K562 (cell line): Measurements from ENCODE around the gene WDR86. TPM values are rescaled to one million over a fixed set of nuclear protein-coding genes. Genes with fewer than 3 reads are reported as not detected.

Experiments
- ATAC-seq: fragments of 200-7000 bp; cut with Tn5 transposase; 3 replicates; pipeline ENCODE4 v1.9.1; 2020; ENCODE audit warnings: moderate library complexity
- BruUV-seq: library from RNA; stranded (reverse); fragments of 400-500 nt; replicated peaks from 2 replicates; lab custom pipeline; 2021; lab: Mats Ljungman, UMichigan
- CTCF ChIA-PET: fragments of 300-600 bp; formaldehyde crosslinking; extraction: SDS; loops from one replicate; lab custom pipeline; 2021; ENCODE audit warnings: low intra/inter-chr PET ratio; lab: Yijun Ruan, JAX
- POLR2A ChIA-PET: fragments of 300-600, 350-650 bp; sonication (Branson Sonifier 250); formaldehyde crosslinking; extraction: SDS; loops from one replicate; lab custom pipeline; 2021; ENCODE audit warnings: antibody characterized with exemption, inconsistent platforms; lab: Yijun Ruan, JAX
- DNase-seq, 4 experiments: peaks; one replicate each; pipeline versions ENCODE4 v3.0.0 to v3.0.0-alpha.2; 2011 to 2018; ENCODE audit warnings: low spot score in 3 of 4, mixed read lengths in 3 of 4; ENCODE audit errors: extremely low read depth in 1 of 4
- FAIRE-seq: peaks from 2 replicates; lab custom pipeline; 2011; peaks lifted over from hg19 to GRCh38; lab: Jason Lieb, UNC
- H2AFZ ChIP-seq: 2 replicates; pipeline ENCODE4 v1.6.0; 2011; ENCODE audit warnings: low read depth, low read length, control low read depth, inconsistent platforms
- H3K27ac ChIP-seq: fragments of 200-600 bp; 3 replicates; pipeline ENCODE4 v1.8.0; 2011; ENCODE audit warnings: low read depth, mild to moderate bottlenecking, control low read depth, inconsistent platforms, low read length, moderate library complexity, mixed read lengths; ENCODE audit errors: extremely low read depth
- H3K27me3 ChIP-seq, 2 experiments: fragments of 300-600 bp in 1 of 2; 2 replicates in 1 of 2; 3 replicates in 1 of 2; pipeline versions ENCODE4 v1.6.0 to v1.8.0; 2011; ENCODE audit warnings: inconsistent platforms in 2 of 2, low read length in 2 of 2, mild to moderate bottlenecking in 1 of 2, mixed read lengths in 1 of 2, moderate library complexity in 1 of 2; ENCODE audit not compliant: control insufficient read depth in 2 of 2, insufficient read depth in 2 of 2
- H3K36me3 ChIP-seq: fragments of 300-600 bp; 3 replicates; pipeline ENCODE4 v1.8.0; 2011; ENCODE audit warnings: mild to moderate bottlenecking, low read length, inconsistent platforms; ENCODE audit not compliant: control insufficient read depth, insufficient read depth
- H3K4me1 ChIP-seq, 2 experiments: fragments of 200-600 bp in 1 of 2; replicated peaks in 1 of 2; 2 replicates in 1 of 2; 3 replicates in 1 of 2; pipeline versions ENCODE4 v1.5.1 to v1.8.0; 2011; ENCODE audit warnings: inconsistent platforms in 2 of 2, low read length in 2 of 2, mild to moderate bottlenecking in 1 of 2, mixed read lengths in 1 of 2, moderate library complexity in 1 of 2; ENCODE audit not compliant: control insufficient read depth in 2 of 2, insufficient read depth in 2 of 2
- H3K4me2 ChIP-seq: 2 replicates; pipeline ENCODE4 v1.6.1; 2011; ENCODE audit warnings: low read length, control low read depth, inconsistent platforms, mixed read lengths; ENCODE audit not compliant: insufficient read depth
- H3K4me3 ChIP-seq: fragments of 200-600 bp; sonication (generic), shearing (Covaris generic); 2 replicates; pipeline ENCODE4 v1.5.1; 2016; ENCODE audit warnings: control low read depth, inconsistent platforms
- H3K79me2 ChIP-seq: fragments of 200-600 bp; 3 replicates; pipeline ENCODE4 v1.8.0; 2011; ENCODE audit warnings: low read length, inconsistent platforms; ENCODE audit not compliant: control insufficient read depth, insufficient read depth
- H3K9ac ChIP-seq, 2 experiments: 2 replicates each; pipeline versions ENCODE4 v1.6.0 to v1.6.1; 2011; ENCODE audit warnings: low read depth in 2 of 2, low read length in 2 of 2, control low read depth in 1 of 2, inconsistent platforms in 1 of 2, mild to moderate bottlenecking in 1 of 2, mixed read lengths in 1 of 2; ENCODE audit not compliant: insufficient read depth in 1 of 2
- H3K9me1 ChIP-seq: one replicate; pipeline ENCODE4 v1.6.0; 2011; ENCODE audit warnings: inconsistent platforms, mild to moderate bottlenecking, low read length, moderate library complexity; ENCODE audit not compliant: control insufficient read depth, insufficient read depth
- H3K9me3 ChIP-seq: replicated peaks from 2 replicates; pipeline ENCODE4 v1.5.1; 2011; ENCODE audit warnings: low read depth, low read length, inconsistent platforms; ENCODE audit not compliant: control insufficient read depth, insufficient read depth
- H4K20me1 ChIP-seq: replicated peaks from 2 replicates; pipeline ENCODE4 v1.6.1; 2011; ENCODE audit warnings: low read length, inconsistent platforms, mixed read lengths; ENCODE audit not compliant: control insufficient read depth, insufficient read depth
- BRF1 ChIP-seq: IDR thresholded peaks from 3 replicates; pipeline ENCODE4 v1.6.1; 2011; ENCODE audit warnings: borderline replicate concordance, mild to moderate bottlenecking; ENCODE audit not compliant: insufficient read length; ENCODE audit errors: extremely low read depth
- CREM ChIP-seq: IDR thresholded peaks from 2 replicates; pipeline ENCODE4 v1.6.1; 2014; ENCODE audit warnings: antibody characterized with exemption, low read depth
- HNRNPH1 ChIP-seq: fragments of 200-400 bp; formaldehyde crosslinking; optimal IDR thresholded peaks from 2 replicates; pipeline ENCODE3; 2017; ENCODE audit warnings: low read depth, mild to moderate bottlenecking, low read length, moderate library complexity
- MCM2 ChIP-seq: fragments of 450-650 bp; IDR thresholded peaks from 2 replicates; pipeline ENCODE4 v1.6.1; 2017; ENCODE audit warnings: low read depth, mild to moderate bottlenecking
- NFIX ChIP-seq: fragments of 250-450 bp; sonication (Bioruptor Pico); IDR thresholded peaks from 2 replicates; pipeline ENCODE4 v1.4.0; 2020; ENCODE audit warnings: low read depth, mild to moderate bottlenecking, moderate library complexity
- PML ChIP-seq: IDR thresholded peaks from 2 replicates; pipeline ENCODE4 v1.6.1; 2012; ENCODE audit warnings: low read length, inconsistent platforms
- RBM14 ChIP-seq: fragments of 200-400 bp; formaldehyde crosslinking; IDR thresholded peaks from 2 replicates; pipeline ENCODE4 v1.6.1; 2018; ENCODE audit warnings: low read depth, mild to moderate bottlenecking, low read length, moderate library complexity, borderline replicate concordance; ENCODE audit not compliant: insufficient read depth
- TBL1XR1 ChIP-seq, 2 experiments: IDR thresholded peaks; 2 replicates each; pipeline ENCODE4 v1.6.1; 2012; ENCODE audit warnings: improper control_type of control experiment in 2 of 2, low read length in 2 of 2, mild to moderate bottlenecking in 1 of 2
- TCF7L2 ChIP-seq: fragments of 150-350 bp; IDR thresholded peaks from 2 replicates; pipeline ENCODE4 v1.6.1; 2016; ENCODE audit warnings: low read depth, mild to moderate bottlenecking, low read length, moderate library complexity
- ZNF589 ChIP-seq: fragments of 200-800 bp; sonication (Bioruptor generic); IDR thresholded peaks from 2 replicates; pipeline ENCODE4 v1.6.1; 2016; ENCODE audit warnings: low read depth, missing genetic modification characterization, missing compliant biosample characterization
- ZNF699 ChIP-seq: fragments of 250-450 bp; sonication (Bioruptor Pico); IDR thresholded peaks from 2 replicates; pipeline ENCODE4 v1.8.0; 2021; ENCODE audit warnings: mild to moderate bottlenecking, moderate library complexity; ENCODE audit not compliant: insufficient replicate concordance
- ZNF79 ChIP-seq: fragments of 250-450 bp; sonication (Bioruptor Pico); IDR thresholded peaks from 2 replicates; pipeline ENCODE4 v1.4.0; 2020; ENCODE audit warnings: low read depth, mild to moderate bottlenecking, moderate library complexity
- WGBS: fragments of 100-300 bp; shearing (Covaris generic); methylation state at CpG from one replicate; pipeline ENCODE4 v1.1.6; 2016; ENCODE audit warnings: low coverage, mixed read lengths; ENCODE audit not compliant: insufficient coverage; ENCODE audit errors: missing lambda C conversion rate; 5-methylcytosine and 5-hydroxymethylcytosine counted together
- in situ Hi-C: fragments of 300-500 bp; cut with MboI; formaldehyde crosslinking; loops from 4 replicates; pipeline ENCODE4 v1.15.0; 2018; ENCODE audit warnings: inconsistent platforms, mixed read lengths
- intact Hi-C: fragments of 100-400 bp; cut with micrococcal nuclease; formaldehyde crosslinking; loops from 2 replicates; pipeline ENCODE4 v1.14.2; 2022
- polyA plus RNA-seq, 8 experiments: library from polyadenylated mRNA; depleted of rRNA in 4 of 8; stranded (reverse) in 5 of 8; unstranded in 3 of 8; fragments of >200 nt; fragmentation: Nextera tagmentation in 2 of 8; fragmentation: Illumina TruSeq in 1 of 8; extraction: Ambion mirVana in 2 of 8; extraction: Trizol in 1 of 8; gene quantifications; 2 replicates each; pipeline versions ENCODE4 v1.2.1 to v1.2.3, GENCODE V29; 2011 to 2014; ENCODE audit warnings: inconsistent platforms in 1 of 8, missing spikeins in 1 of 8
- total RNA-seq, 7 experiments: library from RNA; depleted of rRNA in 6 of 7; stranded (reverse); fragments of >200 nt in 6 of 7; fragmentation: Illumina TruSeq in 2 of 7; extraction: Trizol in 2 of 7; gene quantifications; 2 replicates each; pipeline versions ENCODE4 v1.2.1 to v1.2.3, GENCODE V29; 2011 to 2021; ENCODE audit warnings: low replicate concordance in 1 of 7
- TF ChIP-seq, protein P1 (sequence below): fragments of 450-650 bp; formaldehyde crosslinking; IDR thresholded peaks from 2 replicates; pipeline ENCODE4 v1.4.0; 2022; ENCODE audit warnings: mild to moderate bottlenecking, moderate library complexity
- TF ChIP-seq, protein P2 (sequence below): IDR thresholded peaks from 2 replicates; pipeline ENCODE4 v1.6.1; 2011; ENCODE audit not compliant: insufficient read length; ENCODE audit errors: extremely low read depth
- TF ChIP-seq, protein P3 (sequence below): fragments of 250-450 bp; sonication (Bioruptor Pico); IDR thresholded peaks from 2 replicates; pipeline ENCODE4 v1.4.0; 2020; ENCODE audit warnings: mild to moderate bottlenecking, moderate library complexity

WDR86 gene
- total and polyA plus RNA-seq, 9 of the 15 experiments (the other 6 are each of a cell fraction or from before 2014, with no cell fraction given), result 0.24 TPM; not detected in 8

DNA sequence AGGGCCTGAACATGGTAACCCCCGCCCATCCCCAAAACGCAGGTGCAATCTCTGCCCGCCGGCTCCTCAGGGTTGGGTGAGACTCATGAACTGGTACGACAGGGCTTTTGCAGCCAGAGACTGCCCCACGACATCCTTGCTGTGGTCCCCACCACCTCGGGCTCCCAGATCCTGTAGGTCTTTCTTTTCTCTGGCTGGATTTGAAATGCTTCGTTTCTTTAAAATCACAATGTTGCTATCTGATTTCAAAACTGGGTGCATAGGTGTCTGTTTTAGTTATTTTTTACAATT, 21.9 kb downstream of the WDR86 start:
- Histone ChIP-seq H4K20me1 (0 out of 2 replicates have a peak, but pooled peaks cover 5% of the 10 kb centered on the region), H3K27ac (no peak overlapping the region), H2AFZ (no peak overlapping the region), H3K4me3 (no peak overlapping the region), H3K36me3 (no peaks in the 10 kb centered on the region), H3K79me2 (no peaks in the 10 kb centered on the region), H3K4me2 (no peak overlapping the region), H3K9ac (no peak overlapping the region), H3K27me3 (peaks cover 13 to 85% of the 10 kb centered on the region in 2 experiments; a peak in 4 of 5 replicates), H3K4me1 (peaks cover 12 to 65% of the 10 kb centered on the region in 2 experiments; a peak in 4 of 5 replicates), H3K9me3 (no peaks in the 10 kb centered on the region), H3K9me1 (no peaks in the 10 kb centered on the region)
- intact Hi-C loops (no loop called here), in situ Hi-C loops (no loop called here)
- DNase-seq (no peak), FAIRE-seq (no peak), ATAC-seq (no peak)
- POLR2A ChIA-PET, result no interaction called here
- CTCF ChIA-PET, result no interaction called here
- 28% methylated on average over 8 of the region's 8 CpGs for WGBS
- no peak for TF ChIP-seq MCM2
- TF ChIP-seq ZNF79, result no peak
- no peak for TF ChIP-seq HNRNPH1
- TF ChIP-seq CREM, result no peak
- TF ChIP-seq ZNF589 (CRISPR knock-in tag), result no peak
- TF ChIP-seq, protein P1, sequence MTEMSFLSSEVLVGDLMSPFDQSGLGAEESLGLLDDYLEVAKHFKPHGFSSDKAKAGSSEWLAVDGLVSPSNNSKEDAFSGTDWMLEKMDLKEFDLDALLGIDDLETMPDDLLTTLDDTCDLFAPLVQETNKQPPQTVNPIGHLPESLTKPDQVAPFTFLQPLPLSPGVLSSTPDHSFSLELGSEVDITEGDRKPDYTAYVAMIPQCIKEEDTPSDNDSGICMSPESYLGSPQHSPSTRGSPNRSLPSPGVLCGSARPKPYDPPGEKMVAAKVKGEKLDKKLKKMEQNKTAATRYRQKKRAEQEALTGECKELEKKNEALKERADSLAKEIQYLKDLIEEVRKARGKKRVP (CRISPR knock-in tag), result no peak
- TF ChIP-seq RBM14, result no peak
- TF ChIP-seq TBL1XR1 (IDR thresholded peaks at IDR 0.05; ENCODE audit: low read length in 2 of 2), result no peak
- TF ChIP-seq TCF7L2, result no peak
- TF ChIP-seq, protein P2, sequence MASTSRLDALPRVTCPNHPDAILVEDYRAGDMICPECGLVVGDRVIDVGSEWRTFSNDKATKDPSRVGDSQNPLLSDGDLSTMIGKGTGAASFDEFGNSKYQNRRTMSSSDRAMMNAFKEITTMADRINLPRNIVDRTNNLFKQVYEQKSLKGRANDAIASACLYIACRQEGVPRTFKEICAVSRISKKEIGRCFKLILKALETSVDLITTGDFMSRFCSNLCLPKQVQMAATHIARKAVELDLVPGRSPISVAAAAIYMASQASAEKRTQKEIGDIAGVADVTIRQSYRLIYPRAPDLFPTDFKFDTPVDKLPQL, result no peak
- no peak for TF ChIP-seq PML
- TF ChIP-seq, protein P3, sequence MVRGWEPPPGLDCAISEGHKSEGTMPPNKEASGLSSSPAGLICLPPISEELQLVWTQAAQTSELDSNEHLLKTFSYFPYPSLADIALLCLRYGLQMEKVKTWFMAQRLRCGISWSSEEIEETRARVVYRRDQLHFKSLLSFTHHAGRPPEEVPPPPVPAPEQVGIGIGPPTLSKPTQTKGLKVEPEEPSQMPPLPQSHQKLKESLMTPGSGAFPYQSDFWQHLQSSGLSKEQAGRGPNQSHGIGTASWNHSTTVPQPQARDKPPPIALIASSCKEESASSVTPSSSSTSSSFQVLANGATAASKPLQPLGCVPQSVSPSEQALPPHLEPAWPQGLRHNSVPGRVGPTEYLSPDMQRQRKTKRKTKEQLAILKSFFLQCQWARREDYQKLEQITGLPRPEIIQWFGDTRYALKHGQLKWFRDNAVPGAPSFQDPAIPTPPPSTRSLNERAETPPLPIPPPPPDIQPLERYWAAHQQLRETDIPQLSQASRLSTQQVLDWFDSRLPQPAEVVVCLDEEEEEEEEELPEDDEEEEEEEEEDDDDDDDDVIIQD, result no peak
- no peak for TF ChIP-seq BRF1
- no peak for TF ChIP-seq ZNF699 (CRISPR knock-in tag)
- no peak for TF ChIP-seq NFIX (CRISPR knock-in tag)
- BruUV-seq, result no TSS peak
